ENCODE results near the gene NAA20. TPM values are rescaled to one million over a fixed set of nuclear protein-coding genes. Genes with fewer than 3 reads are reported as not detected.

Gene NAA20
- total and polyA plus RNA-seq, 2 of the 4 experiments (the other 2 are of a cell fraction) = 35.7 to 58.8 TPM

DNA sequence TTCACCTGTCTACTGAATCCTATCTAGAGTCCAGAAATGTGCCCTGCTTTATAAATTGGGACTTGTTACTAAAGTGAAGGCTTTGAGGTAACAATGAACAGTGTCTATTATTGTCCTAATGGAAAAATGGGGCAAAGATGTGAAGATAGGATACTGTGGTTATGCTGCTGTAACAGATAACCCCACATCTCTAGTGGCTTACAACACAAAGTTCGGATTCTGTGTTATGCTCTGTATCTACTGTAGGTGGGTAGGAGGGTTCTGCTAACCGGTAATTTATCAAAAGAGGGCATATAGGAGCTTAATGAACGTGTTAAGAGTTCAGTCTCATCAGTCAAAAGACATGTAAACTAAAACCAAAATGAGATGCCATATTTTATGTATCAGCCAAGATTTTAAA is 6.2 kb downstream of the NAA20 start:
- Histone ChIP-seq H2BK15ac (ENCODE audit: low read depth, low read length) (no peak overlapping the region), H3K18ac (ENCODE audit: low read depth, low read length) (no peak overlapping the region), H3K4me1 (ENCODE audit: control insufficient read depth, insufficient read depth, low read length) (peaks cover 16% of the 10 kb centered on the region), H4K20me1 (ENCODE audit: insufficient read depth, low read length) (peaks cover 21% of the 10 kb centered on the region), H3K23ac (ENCODE audit: low read depth, low read length) (no peak overlapping the region), H4K91ac (ENCODE audit: insufficient read depth, low read depth, low read length) (no peak overlapping the region), H3K27ac (ENCODE audit: insufficient read depth, low read length) (no peak overlapping the region), H3K4me2 (ENCODE audit: low read depth, low read length) (no peak overlapping the region), H4K8ac (ENCODE audit: low read depth in 2 of 2, low read length in 2 of 2) (no peak overlapping the region), H3K9ac (ENCODE audit: low read depth, low read length) (no peak overlapping the region), H3K79me1 (ENCODE audit: low read depth in 1 of 2, low read length in 2 of 2) (peaks cover 31 to 73% of the 10 kb centered on the region in 2 experiments), H2AFZ (replicated peaks; ENCODE audit: low read length, poor library complexity) (no peak overlapping the region), H3K27me3 (ENCODE audit: control insufficient read depth, insufficient read depth, low read length) (no peaks in the 10 kb centered on the region), H3K14ac (replicated peaks; ENCODE audit: low read depth, low read length) (no peak overlapping the region), H3K9me3 (ENCODE audit: control insufficient read depth, insufficient read depth, low read length) (no peaks in the 10 kb centered on the region), H2AK9ac (replicated peaks; ENCODE audit: low read depth, low read length, poor library complexity) (no peak overlapping the region), H3K4me3 (ENCODE audit: insufficient read depth, low read depth, low read length) (no peak overlapping the region), H2BK120ac (ENCODE audit: low read depth, low read length) (no peak overlapping the region), H3K36me3 (ENCODE audit: control insufficient read depth, insufficient read depth, low read length) (peaks cover 12% of the 10 kb centered on the region), H3K4ac (ENCODE audit: low read depth, low read length) (no peak overlapping the region), H2BK5ac (ENCODE audit: low read depth, low read length, poor library complexity, severe bottlenecking) (no peak overlapping the region), H2BK20ac (ENCODE audit: low read depth, low read length) (no peak overlapping the region), H3K9me1 (ENCODE audit: insufficient read depth, low read length) (peaks cover 18% of the 10 kb centered on the region), H2AK5ac (ENCODE audit: low read depth, low read length) (no peak overlapping the region), H4K5ac (ENCODE audit: low read depth, low read length) (no peak overlapping the region), H3K56ac (ENCODE audit: extremely low read depth, insufficient read depth, low read length) (no peak overlapping the region)
- intact Hi-C loops (cut with micrococcal nuclease) (no loop called here), in situ Hi-C loops (cut with MboI; ENCODE audit: low sequenced_read_pairs) (no loop called here), dilution Hi-C loops (cut with HindIII; ENCODE audit: low sequenced_read_pairs, unreplicated experiment) (no loop called here)
- POLR2A ChIA-PET (ENCODE audit: unreplicated experiment) = no interaction called here
- ATAC-seq (ENCODE audit: low read depth) = no peak
- CTCF ChIA-PET = no interaction called here
- WGBS, 2 experiments (ENCODE audit: extremely low coverage in 2 of 2, insufficient read length in 1 of 2) = no CpG with 5 or more reads among the region's 3 CpGs
- BruUV-seq (replicated peaks) = no TSS peak
- TF ChIP-seq RAD21 (IDR thresholded peaks at IDR 0.05; ENCODE audit: low read length) (no peak), RCOR1 (IDR thresholded peaks at IDR 0.05; ENCODE audit: insufficient replicate concordance, low read length) (no peak), BHLHE40 (IDR thresholded peaks at IDR 0.05; ENCODE audit: low read depth, low read length) (no peak), MXI1 (IDR thresholded peaks at IDR 0.05; ENCODE audit: borderline replicate concordance, low read depth, low read length) (no peak), CEBPB (IDR thresholded peaks at IDR 0.05; ENCODE audit: low read depth, low read length) (no peak), NFE2L2 (IDR thresholded peaks at IDR 0.05; ENCODE audit: low read depth, low read length) (no peak), POLR2A (IDR thresholded peaks at IDR 0.05; ENCODE audit: low read depth, low read length) (no peak), CHD1 (IDR thresholded peaks at IDR 0.05; ENCODE audit: low read depth, low read length) (no peak)
- TF ChIP-seq, protein P1, sequence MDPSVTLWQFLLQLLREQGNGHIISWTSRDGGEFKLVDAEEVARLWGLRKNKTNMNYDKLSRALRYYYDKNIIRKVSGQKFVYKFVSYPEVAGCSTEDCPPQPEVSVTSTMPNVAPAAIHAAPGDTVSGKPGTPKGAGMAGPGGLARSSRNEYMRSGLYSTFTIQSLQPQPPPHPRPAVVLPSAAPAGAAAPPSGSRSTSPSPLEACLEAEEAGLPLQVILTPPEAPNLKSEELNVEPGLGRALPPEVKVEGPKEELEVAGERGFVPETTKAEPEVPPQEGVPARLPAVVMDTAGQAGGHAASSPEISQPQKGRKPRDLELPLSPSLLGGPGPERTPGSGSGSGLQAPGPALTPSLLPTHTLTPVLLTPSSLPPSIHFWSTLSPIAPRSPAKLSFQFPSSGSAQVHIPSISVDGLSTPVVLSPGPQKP (IDR thresholded peaks at IDR 0.05; ENCODE audit: borderline replicate concordance, low read depth, low read length) = no peak
- TF ChIP-seq, protein P2, sequence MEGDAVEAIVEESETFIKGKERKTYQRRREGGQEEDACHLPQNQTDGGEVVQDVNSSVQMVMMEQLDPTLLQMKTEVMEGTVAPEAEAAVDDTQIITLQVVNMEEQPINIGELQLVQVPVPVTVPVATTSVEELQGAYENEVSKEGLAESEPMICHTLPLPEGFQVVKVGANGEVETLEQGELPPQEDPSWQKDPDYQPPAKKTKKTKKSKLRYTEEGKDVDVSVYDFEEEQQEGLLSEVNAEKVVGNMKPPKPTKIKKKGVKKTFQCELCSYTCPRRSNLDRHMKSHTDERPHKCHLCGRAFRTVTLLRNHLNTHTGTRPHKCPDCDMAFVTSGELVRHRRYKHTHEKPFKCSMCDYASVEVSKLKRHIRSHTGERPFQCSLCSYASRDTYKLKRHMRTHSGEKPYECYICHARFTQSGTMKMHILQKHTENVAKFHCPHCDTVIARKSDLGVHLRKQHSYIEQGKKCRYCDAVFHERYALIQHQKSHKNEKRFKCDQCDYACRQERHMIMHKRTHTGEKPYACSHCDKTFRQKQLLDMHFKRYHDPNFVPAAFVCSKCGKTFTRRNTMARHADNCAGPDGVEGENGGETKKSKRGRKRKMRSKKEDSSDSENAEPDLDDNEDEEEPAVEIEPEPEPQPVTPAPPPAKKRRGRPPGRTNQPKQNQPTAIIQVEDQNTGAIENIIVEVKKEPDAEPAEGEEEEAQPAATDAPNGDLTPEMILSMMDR (conservative IDR thresholded peaks at IDR 0.05; ENCODE audit: low read depth, low read length) = no peak
- no peak for DNase-seq
